Sigmoid colon (tissue), 7 donors: ENCODE results near the gene GNAI2. TPM values are rescaled to one million over a fixed set of nuclear protein-coding genes. Genes with fewer than 3 reads are reported as not detected.

Source experiments
- DNase-seq: peaks from one replicate; pipeline ENCODE4 v3.0.0-alpha.2; 2019
- H3K27ac ChIP-seq, 4 donors: fragments of 200-600 bp; sonication (generic); one replicate each; pipeline ENCODE4 v1.5.1; 2016 to 2019; ENCODE audit warnings: mild to moderate bottlenecking in 1 of 4
- H3K27me3 ChIP-seq, 3 donors: fragments of 200-600 bp; sonication (generic); one replicate each; pipeline ENCODE4 v1.5.1; 2019; ENCODE audit warnings: mild to moderate bottlenecking in 1 of 3
- H3K36me3 ChIP-seq, 4 donors: fragments of 200-600 bp; sonication (generic); one replicate each; pipeline ENCODE4 v1.5.1; 2016 to 2019
- H3K4me1 ChIP-seq, 4 donors: fragments of 200-600 bp; sonication (generic); one replicate each; pipeline ENCODE4 v1.5.1; 2017 to 2019
- H3K4me3 ChIP-seq, 4 donors: fragments of 200-600 bp; sonication (generic); one replicate each; pipeline ENCODE4 v1.5.1; 2017 to 2019; ENCODE audit warnings: mild to moderate bottlenecking in 2 of 4, moderate library complexity in 1 of 4
- H3K9me3 ChIP-seq, 4 donors: fragments of 200-600 bp in 3 of 4; sonication (generic) in 3 of 4; one replicate each; pipeline versions ENCODE4 v1.5.1 to v1.6.1; 2013 to 2019
- EP300 ChIP-seq, 4 donors: sonication (generic); formaldehyde crosslinking; IDR thresholded peaks; one replicate each; pipeline ENCODE4 v1.6.1; 2017; ENCODE audit warnings: antibody characterized with exemption in 4 of 4
- POLR2A ChIP-seq, 2 donors: fragments of 450-650 bp; IDR thresholded peaks; one replicate each; pipeline ENCODE4 v1.6.1; 2016; ENCODE audit warnings: antibody characterized with exemption in 2 of 2, mild to moderate bottlenecking in 2 of 2, moderate library complexity in 2 of 2
- POLR2AphosphoS5 ChIP-seq, 4 donors: sonication (generic); formaldehyde crosslinking; IDR thresholded peaks; one replicate each; pipeline ENCODE4 v1.6.1; 2017; ENCODE audit warnings: antibody characterized with exemption in 4 of 4
- WGBS, 2 donors: extraction: QIAGEN DNeasy Blood & Tissue Kit; methylation state at CpG; one replicate each; pipeline ENCODE4 v1.1.7; 2013; 5-methylcytosine and 5-hydroxymethylcytosine counted together
- intact Hi-C: fragments of 100-400 bp; cut with DNase I; formaldehyde crosslinking; loops from one replicate; pipeline ENCODE4 v1.15.1; 2023
- polyA plus RNA-seq, 3 donors: library from polyadenylated mRNA; stranded (reverse); fragments of 200-250 nt; gene quantifications; one replicate each; pipeline ENCODE4 v1.2.3, GENCODE V29; 2013
- total RNA-seq, 4 donors: library from RNA; depleted of rRNA; stranded (reverse); fragments of >200 nt; gene quantifications; one replicate each; pipeline ENCODE4 v1.1.0, GENCODE V29; 2016
- TF ChIP-seq, protein P1 (sequence below), 4 experiments: fragments of 450-650 bp in 3 of 4; fragments of 200-600 bp in 1 of 4; IDR thresholded peaks; one replicate each; pipeline ENCODE4 v1.5.1; 2016 to 2019; ENCODE audit warnings: antibody characterized with exemption in 4 of 4, mild to moderate bottlenecking in 3 of 4, moderate library complexity in 2 of 4
- donor health status: healthy with polysubstance abuse.
- donor health status: Bipolar disorder and iron deficiency.
- donor health status: healthy.

The GNAI2 gene
- total and polyA plus RNA-seq, 7 donors: 43.9 to 171 (median 149) TPM

- H3K4me3 ChIP-seq: peak overlapping the region; percentile 60 to 69 (median 63)
- WGBS, 2 donors: 44 to 53% methylated on average over 9 of the region's 9 CpGs
- no peaks in the 10 kb centered on the region for H3K9me3 ChIP-seq
- H3K27me3 ChIP-seq: no peaks in the 10 kb centered on the region
- intact Hi-C loops: loop anchor here (2.0 kb wide), 1 partner anchor 23 kb away; no protein-coding TSS in a partner anchor
- peak overlapping the region; percentile 88 to 89 (median 88) for H3K27ac ChIP-seq
- no peaks in the 10 kb centered on the region for H3K36me3 ChIP-seq
- TF ChIP-seq POLR2A (IDR thresholded peaks at IDR 0.05) (no peak), EP300 (IDR thresholded peaks at IDR 0.05) (no peak), POLR2AphosphoS5 (IDR thresholded peaks at IDR 0.05) (no peak)
- TF ChIP-seq, protein P1, sequence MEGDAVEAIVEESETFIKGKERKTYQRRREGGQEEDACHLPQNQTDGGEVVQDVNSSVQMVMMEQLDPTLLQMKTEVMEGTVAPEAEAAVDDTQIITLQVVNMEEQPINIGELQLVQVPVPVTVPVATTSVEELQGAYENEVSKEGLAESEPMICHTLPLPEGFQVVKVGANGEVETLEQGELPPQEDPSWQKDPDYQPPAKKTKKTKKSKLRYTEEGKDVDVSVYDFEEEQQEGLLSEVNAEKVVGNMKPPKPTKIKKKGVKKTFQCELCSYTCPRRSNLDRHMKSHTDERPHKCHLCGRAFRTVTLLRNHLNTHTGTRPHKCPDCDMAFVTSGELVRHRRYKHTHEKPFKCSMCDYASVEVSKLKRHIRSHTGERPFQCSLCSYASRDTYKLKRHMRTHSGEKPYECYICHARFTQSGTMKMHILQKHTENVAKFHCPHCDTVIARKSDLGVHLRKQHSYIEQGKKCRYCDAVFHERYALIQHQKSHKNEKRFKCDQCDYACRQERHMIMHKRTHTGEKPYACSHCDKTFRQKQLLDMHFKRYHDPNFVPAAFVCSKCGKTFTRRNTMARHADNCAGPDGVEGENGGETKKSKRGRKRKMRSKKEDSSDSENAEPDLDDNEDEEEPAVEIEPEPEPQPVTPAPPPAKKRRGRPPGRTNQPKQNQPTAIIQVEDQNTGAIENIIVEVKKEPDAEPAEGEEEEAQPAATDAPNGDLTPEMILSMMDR (IDR thresholded peaks at IDR 0.05): no peak
- peak; percentile 71 for DNase-seq
- peaks cover 4 to 43% (median 38%) of the 10 kb centered on the region in 4 donors for H3K4me1 ChIP-seq
Measured at GRCh38 chr3:50297896-50298725, 62.1 kb downstream of the GNAI2 start.

- WGBS, 2 donors: 0 to 1% methylated on average over 61 of the region's 61 CpGs
Measured at GRCh38 chr3:50298836-50299637, 63.0 kb downstream of the GNAI2 start, which contains the start of the genes HYAL3 and NAA80. Gene HYAL3, minus strand, starts transcription at chr3:50299405. Its CDS starts 3,803 bp downstream, at chr3:50295602. Gene NAA80, minus strand, starts transcription at chr3:50299405. Its CDS starts 1,942 bp downstream, at chr3:50297463.

DNA sequence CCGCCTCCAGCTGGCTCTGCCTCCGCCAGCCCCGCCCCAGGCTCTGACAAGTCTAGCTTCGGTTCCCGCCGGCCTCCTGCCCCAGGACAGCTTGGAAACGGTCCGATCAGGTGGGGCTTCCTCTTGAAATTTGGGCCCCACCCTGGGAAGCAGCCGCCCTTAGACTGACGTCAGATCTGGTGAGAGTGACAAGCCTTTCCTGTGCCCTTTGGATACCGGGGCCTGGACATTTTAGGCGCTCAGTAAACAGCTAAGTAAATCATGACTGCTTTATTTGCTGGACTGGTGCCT, 63.6 kb downstream of the GNAI2 start:
- no peak for DNase-seq
- H3K27ac ChIP-seq: peak overlapping the region; percentile 88 to 89 (median 88)
- H3K36me3 ChIP-seq: no peaks in the 10 kb centered on the region
- peak in 1 of 4 donors; percentile 3 for TF ChIP-seq POLR2AphosphoS5 (IDR thresholded peaks at IDR 0.05)
- peak in 1 of 4 donors; percentile 12 for TF ChIP-seq EP300 (IDR thresholded peaks at IDR 0.05)
- TF ChIP-seq POLR2A (IDR thresholded peaks at IDR 0.05): no peak
- H3K4me3 ChIP-seq: peak overlapping the region; percentile 38 to 69 (median 63)
- H3K9me3 ChIP-seq: no peaks in the 10 kb centered on the region
- peaks cover 4 to 45% (median 40%) of the 10 kb centered on the region in 4 donors for H3K4me1 ChIP-seq
- intact Hi-C loops: loop anchor here (2.0 kb wide), 1 partner anchor 21 kb away; no protein-coding TSS in a partner anchor
- no peaks in the 10 kb centered on the region for H3K27me3 ChIP-seq
- 1 to 3% methylated on average over 12 of the region's 12 CpGs for whole genome bisulfite sequencing, 2 donors

More at GRCh38 chr3:50298836-50299637, 63.0 kb downstream of the GNAI2 start, which contains the start of the genes HYAL3 and NAA80:
- H3K27ac ChIP-seq: peak within 1 kb of the TSS; percentile 88 to 89 (median 88)
- peak; percentile 83 to 96 for TF ChIP-seq POLR2A (IDR thresholded peaks at IDR 0.05)
- TF ChIP-seq, protein P1 (IDR thresholded peaks at IDR 0.05): peak; percentile 28 to 58 (median 44)
- TF ChIP-seq EP300 (IDR thresholded peaks at IDR 0.05): no peak
- TF ChIP-seq POLR2AphosphoS5 (IDR thresholded peaks at IDR 0.05): peak; percentile 96 to 97 (median 97)
- H3K4me1 ChIP-seq: peaks cover 4 to 45% (median 40%) of the 10 kb centered on the region in 4 donors
- H3K9me3 ChIP-seq: no peaks in the 10 kb centered on the region
- peak within 1 kb of the TSS; percentile 60 to 69 (median 63) for H3K4me3 ChIP-seq
- intact Hi-C loops: loop anchor here (2.0 kb wide), 1 partner anchor 22 kb away; no protein-coding TSS in a partner anchor
- DNase-seq: peak; percentile 100
- no peaks in the 10 kb centered on the region for H3K27me3 ChIP-seq
- no peaks in the 10 kb centered on the region for H3K36me3 ChIP-seq

- DNase-seq: peak; percentile 75
- Histone ChIP-seq H3K27me3 (no peaks in the 10 kb centered on the region), H3K4me3 (peak overlapping the region; percentile 38 to 69 (median 63)), H3K4me1 (peaks cover 4 to 45% (median 40%) of the 10 kb centered on the region in 4 donors), H3K36me3 (no peaks in the 10 kb centered on the region), H3K27ac (peak overlapping the region; percentile 88 to 89 (median 88)), H3K9me3 (no peaks in the 10 kb centered on the region)
- intact Hi-C loops: loop anchor here (2.0 kb wide), 1 partner anchor 21 kb away; no protein-coding TSS in a partner anchor
- peak in 1 of 4 donors; percentile 6 for TF ChIP-seq POLR2AphosphoS5 (IDR thresholded peaks at IDR 0.05)
- no peak for TF ChIP-seq EP300 (IDR thresholded peaks at IDR 0.05)
- TF ChIP-seq, protein P1 (IDR thresholded peaks at IDR 0.05): no peak
- TF ChIP-seq POLR2A (IDR thresholded peaks at IDR 0.05): peak in 1 of 2 donors; percentile 24
- 55 to 56% methylated on average over 12 of the region's 12 CpGs for WGBS, 2 donors
Measured at GRCh38 chr3:50299929-50300680, 64.1 kb downstream of the GNAI2 start.
